Ovary (tissue), 9 donors: ENCODE results near the gene DNAH17. TPM values are rescaled to one million over a fixed set of nuclear protein-coding genes. Genes with fewer than 3 reads are reported as not detected.

Experiments
- DNase-seq, 5 donors: peaks; one replicate each; pipeline ENCODE4 v3.0.0-alpha.2; 2019 to 2020
- H3K27ac ChIP-seq, 2 donors: fragments of 200-600 bp; one replicate each; pipeline versions ENCODE4 v1.5.1 to v1.8.0; 2019 to 2022
- H3K27me3 ChIP-seq: fragments of 200-600 bp; one replicate; pipeline ENCODE4 v1.8.0; 2022
- H3K36me3 ChIP-seq: fragments of 200-600 bp; sonication (generic); one replicate; pipeline ENCODE4 v1.5.1; 2019
- H3K4me1 ChIP-seq: one replicate; pipeline ENCODE4 v1.8.1; 2013; ENCODE audit warnings: mild to moderate bottlenecking, moderate library complexity; ENCODE audit not compliant: insufficient read depth
- H3K4me3 ChIP-seq: fragments of 200-600 bp; sonication (generic); one replicate; pipeline ENCODE4 v1.5.1; 2017
- H3K9me3 ChIP-seq, 2 donors: fragments of 200-600 bp in 1 of 2; sonication (generic) in 1 of 2; one replicate each; pipeline versions ENCODE4 v1.5.1 to v1.8.1; 2013 to 2019; ENCODE audit warnings: mild to moderate bottlenecking in 1 of 2, moderate library complexity in 1 of 2
- CTCF ChIP-seq, 3 donors: fragments of 450-650 bp in 2 of 3; fragments of 200-600 bp in 1 of 3; IDR thresholded peaks; one replicate each; pipeline versions ENCODE4 v1.5.1 to v1.8.0; 2016 to 2022; ENCODE audit warnings: antibody characterized with exemption in 3 of 3, mild to moderate bottlenecking in 1 of 3
- EP300 ChIP-seq: sonication (generic); formaldehyde crosslinking; IDR thresholded peaks from one replicate; pipeline ENCODE4 v1.6.1; 2017; ENCODE audit warnings: antibody characterized with exemption
- POLR2A ChIP-seq: fragments of 450-650 bp; IDR thresholded peaks from one replicate; pipeline ENCODE4 v1.6.1; 2017; ENCODE audit warnings: antibody characterized with exemption, mild to moderate bottlenecking, moderate library complexity
- whole genome bisulfite sequencing, 3 donors: extraction: QIAGEN DNeasy Blood & Tissue Kit in 1 of 3; methylation state at CpG; one replicate each; pipeline versions ENCODE4 v1.1.5 to v1.1.7; 2013 to 2017; 5-methylcytosine and 5-hydroxymethylcytosine counted together
- intact Hi-C, 4 donors: fragments of 100-400 bp; cut with DNase I; formaldehyde crosslinking; loops; one replicate each; pipeline versions ENCODE4 v1.11.0 to v1.15.1; 2022 to 2023
- polyA plus RNA-seq, 2 donors: library from polyadenylated mRNA; stranded (reverse); fragments of 200-250 nt in 1 of 2; fragments of 350-450 nt in 1 of 2; fragmentation: Illumina TruSeq in 1 of 2; extraction: RNeasy Lipid Tissue Mini Kit (QIAGEN cat#74804) in 1 of 2; gene quantifications; one replicate each; pipeline ENCODE4 v1.2.3, GENCODE V29; 2013 to 2014
- total RNA-seq, 7 donors: library from RNA; depleted of rRNA in 2 of 7; stranded (reverse); fragments of >200 nt in 2 of 7; fragmentation: NEBNext Ultra II Directional in 3 of 7; extraction: Animal tissue kit (Norgen Biotek cat#: 25700) in 3 of 7; gene quantifications; one replicate each; pipeline versions ENCODE4 v1.1.0 to v1.2.4, GENCODE V29; 2016 to 2023
- donor health status: DM: no; HTN: no; CAD: no; lungs with moderate emphysema.
- donor health status: DM: no; HTN: no; CAD: no.
- donor health status: Bipolar disorder and iron deficiency.
- donor health status: DM: yes; HTN: yes; CAD: no.
- donor health status: DM: no; HTN: no; CAD: no.
- donor health status: DM: yes; HTN: yes; CAD: no.

DNAH17 gene
- total and polyA plus RNA-seq, 9 donors = 0.07 to 0.25 (median 0.12) TPM; not detected in 6

DNA sequence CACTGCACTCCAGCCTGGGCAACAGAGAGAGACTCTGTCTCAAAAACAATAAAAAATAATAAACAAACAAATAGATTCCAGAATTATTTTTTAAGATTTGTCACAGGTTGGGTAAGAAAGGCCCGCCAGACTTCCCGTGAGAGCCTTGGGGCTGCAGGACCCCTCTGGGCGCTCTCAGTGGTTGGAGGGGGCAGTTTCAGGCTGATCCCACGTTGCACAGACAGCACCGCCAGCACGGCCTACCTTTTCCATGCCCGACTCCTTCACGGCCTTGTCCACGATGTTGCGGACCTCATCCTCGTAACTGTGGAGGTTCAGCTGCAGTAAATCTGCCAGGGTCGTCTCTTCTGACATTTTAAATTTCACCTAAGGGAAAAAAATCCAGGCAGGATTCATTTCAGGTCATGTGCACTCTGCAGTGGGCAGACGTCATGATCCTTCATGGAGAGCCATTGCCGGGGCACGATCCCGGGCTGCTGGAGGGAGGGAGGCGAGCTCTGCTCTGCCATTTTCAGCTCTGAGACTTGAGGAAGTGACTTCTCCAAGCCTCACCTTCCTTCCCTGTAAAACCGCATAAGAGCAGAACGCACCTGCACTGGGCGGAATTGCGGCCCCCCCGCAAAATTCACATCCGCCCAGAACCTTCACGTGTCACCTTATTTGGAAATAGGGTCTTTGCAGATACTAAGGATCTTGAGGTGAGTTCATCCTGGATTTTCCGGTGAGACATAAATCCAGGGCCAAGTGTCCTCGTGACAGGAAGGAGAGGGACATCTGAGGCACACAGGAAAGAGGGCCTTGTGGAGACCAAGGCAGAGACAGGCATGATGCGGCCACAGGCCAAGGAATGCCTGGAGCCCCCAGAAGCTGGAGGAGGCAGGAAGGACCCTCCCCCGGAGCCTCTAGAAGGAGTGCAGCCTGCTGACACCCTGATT is 66.8 kb downstream of the DNAH17 start:
- no peaks in the 10 kb centered on the region for H3K4me1 ChIP-seq
- H3K36me3 ChIP-seq = no peaks in the 10 kb centered on the region
- no peaks in the 10 kb centered on the region for H3K9me3 ChIP-seq
- TF ChIP-seq POLR2A (no peak), CTCF (IDR thresholded peaks at IDR 0.05) (no peak), EP300 (no peak)
- H3K27ac ChIP-seq = no peak overlapping the region
- 84 to 88% (median 84%) methylated on average over 28 of the region's 28 CpGs for WGBS, 3 donors
- intact Hi-C loops = no loop called here
- H3K27me3 ChIP-seq = no peaks in the 10 kb centered on the region
- DNase-seq = no peak
- no peak overlapping the region for H3K4me3 ChIP-seq

- H3K9me3 ChIP-seq = no peaks in the 10 kb centered on the region
- TF ChIP-seq CTCF (IDR thresholded peaks at IDR 0.05) = no peak
- TF ChIP-seq POLR2A = no peak
- no peak for TF ChIP-seq EP300
- intact Hi-C loops = loop anchor here in 2 of 4 donors (1.0 to 10.0 kb wide), 2 partner anchors 16 to 197 kb away; no protein-coding TSS in a partner anchor
Observed at GRCh38 chr17:78507526-78507925, 69.7 kb downstream of the DNAH17 start.

DNA sequence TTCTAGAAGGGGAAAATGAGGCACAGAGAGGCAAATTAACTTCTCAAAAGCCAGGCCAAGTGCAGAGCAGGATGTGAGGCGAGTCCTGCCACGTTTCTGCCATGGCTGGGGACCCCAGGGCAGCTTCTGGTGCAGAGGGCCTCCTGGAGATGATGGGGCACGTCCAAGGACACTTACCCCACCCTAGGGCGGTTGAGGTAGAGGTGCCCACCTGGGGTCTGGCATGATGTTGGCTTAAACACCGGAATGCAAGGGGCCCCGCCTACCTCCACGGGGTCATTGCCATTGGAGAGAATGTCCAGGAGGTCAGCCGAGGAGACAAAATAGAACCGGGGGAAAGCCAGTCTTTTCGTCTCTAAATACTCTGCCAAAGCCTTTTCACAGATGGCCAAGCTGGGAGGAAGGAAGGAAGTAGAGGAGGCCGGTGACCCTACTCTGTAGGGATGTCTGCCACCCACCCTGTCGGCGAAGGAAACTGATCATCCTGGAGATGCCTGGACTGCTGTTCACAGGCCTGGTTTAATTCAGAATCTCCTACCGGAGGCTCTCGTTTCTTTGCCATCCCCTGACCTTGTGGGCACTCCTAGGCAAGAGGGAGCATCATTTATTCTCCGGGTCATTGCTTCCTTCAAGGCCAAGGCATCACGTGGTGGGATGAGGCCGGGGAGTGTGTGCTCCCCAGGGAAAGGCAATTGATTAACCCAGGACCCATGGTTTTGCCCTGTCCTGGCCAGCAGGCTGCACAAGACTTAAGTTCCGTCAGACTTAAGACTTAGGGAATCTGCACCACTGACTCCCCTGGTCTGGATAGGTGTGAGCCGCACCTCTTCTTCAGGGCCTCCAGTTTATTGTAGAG is 70.5 kb downstream of the DNAH17 start:
- no peak overlapping the region for H3K4me3 ChIP-seq
- intact Hi-C loops = loop anchor here in 2 of 4 donors (1.0 to 10.0 kb wide), 2 partner anchors 17 to 198 kb away; no protein-coding TSS in a partner anchor
- H3K4me1 ChIP-seq = no peaks in the 10 kb centered on the region
- TF ChIP-seq EP300 = no peak
- TF ChIP-seq POLR2A = no peak
- TF ChIP-seq CTCF (IDR thresholded peaks at IDR 0.05) = no peak
- H3K27ac ChIP-seq = no peak overlapping the region
- H3K36me3 ChIP-seq = no peaks in the 10 kb centered on the region
- DNase-seq = no peak
- no peaks in the 10 kb centered on the region for H3K9me3 ChIP-seq
- no peaks in the 10 kb centered on the region for H3K27me3 ChIP-seq
- 68 to 71% (median 68%) methylated on average over 20 of the region's 20 CpGs for WGBS, 3 donors

More at GRCh38 chr17:78507526-78507925, 69.7 kb downstream of the DNAH17 start:
- Histone ChIP-seq H3K4me3 (no peak overlapping the region), H3K27ac (no peak overlapping the region), H3K4me1 (no peaks in the 10 kb centered on the region), H3K36me3 (no peaks in the 10 kb centered on the region), H3K27me3 (no peaks in the 10 kb centered on the region)
- WGBS, 3 donors = 93 to 96% (median 94%) methylated on average over 11 of the region's 11 CpGs
- no peak for DNase-seq
